GM19351 (cell line): ENCODE measurements around the gene SMPDL3A.

Source experiments
- ATAC-seq: cut with Tn5 transposase; IDR thresholded peaks from one replicate; pipeline ENCODE4 v1.9.1; 2021; ENCODE audit warnings: mild to moderate bottlenecking, moderate library complexity; ENCODE audit not compliant: unreplicated experiment

The SMPDL3A gene

DNA sequence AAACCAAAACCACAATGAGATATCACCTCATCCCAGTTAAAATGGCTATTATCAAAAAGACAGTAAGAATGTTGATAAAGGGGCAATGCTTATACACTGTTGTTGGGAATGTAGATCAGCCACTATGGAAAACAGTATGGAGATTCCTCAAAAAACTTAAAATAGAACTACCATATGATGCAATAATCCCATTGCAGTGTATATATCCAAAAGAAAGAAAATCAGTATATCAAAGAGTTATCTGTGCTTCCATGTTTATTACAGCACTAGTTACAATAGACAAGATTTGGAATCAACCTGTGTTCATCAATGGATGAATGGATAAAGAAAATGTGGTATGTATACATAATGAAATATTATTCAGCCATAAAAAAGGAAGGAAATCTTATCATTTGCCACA, 13.1 kb upstream of the SMPDL3A start:
- no peak for ATAC-seq

DNA sequence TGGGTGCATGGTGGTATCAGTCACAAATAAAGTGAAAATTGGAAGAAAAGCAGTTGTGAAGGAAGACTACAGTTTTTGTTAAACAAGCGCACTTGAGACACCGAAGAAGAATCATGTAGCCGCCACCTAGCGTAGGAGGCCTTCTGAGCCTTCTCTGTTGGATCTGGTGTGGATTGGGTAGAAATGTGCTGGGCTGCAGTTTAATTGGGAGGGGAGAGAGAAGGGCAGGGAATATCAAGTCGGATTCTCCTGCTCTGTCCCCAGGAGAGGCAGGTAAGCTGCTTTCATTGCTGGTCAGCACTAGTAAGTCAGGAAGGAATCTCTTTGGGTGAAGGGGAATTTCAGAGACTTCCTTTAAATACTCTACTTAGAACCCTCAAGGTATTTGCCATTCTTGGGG, 10.8 kb upstream of the SMPDL3A start:
- ATAC-seq = no peak

- no peak for ATAC-seq
Measured at GRCh38 chr6:122778985-122779661, 9.9 kb upstream of the SMPDL3A start.

DNA sequence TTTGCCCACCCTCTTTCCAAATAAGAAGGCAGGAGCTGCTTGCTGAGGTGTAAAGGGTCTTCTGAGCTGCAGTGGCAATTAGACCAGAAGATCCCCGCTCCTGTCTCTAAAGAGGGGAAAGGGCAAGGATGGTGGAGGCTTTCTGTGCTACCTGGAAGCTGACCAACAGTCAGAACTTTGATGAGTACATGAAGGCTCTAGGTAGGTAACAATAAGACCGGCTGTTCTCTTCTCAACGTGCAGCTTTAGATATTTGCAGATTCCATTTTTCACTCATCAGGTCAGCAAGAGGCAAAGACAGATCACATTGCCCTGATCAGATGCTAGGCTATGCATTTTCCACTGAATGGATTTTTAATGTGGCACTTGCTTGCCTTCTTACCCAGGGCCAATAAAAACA, 9.4 kb upstream of the SMPDL3A start, which contains the start of gene FABP7:
Gene FABP7 (plus strand): TSS at position 50 of the 400 bp plus-strand sequence. CDS start 79 bp downstream, at position 129.
- ATAC-seq = no peak

DNA sequence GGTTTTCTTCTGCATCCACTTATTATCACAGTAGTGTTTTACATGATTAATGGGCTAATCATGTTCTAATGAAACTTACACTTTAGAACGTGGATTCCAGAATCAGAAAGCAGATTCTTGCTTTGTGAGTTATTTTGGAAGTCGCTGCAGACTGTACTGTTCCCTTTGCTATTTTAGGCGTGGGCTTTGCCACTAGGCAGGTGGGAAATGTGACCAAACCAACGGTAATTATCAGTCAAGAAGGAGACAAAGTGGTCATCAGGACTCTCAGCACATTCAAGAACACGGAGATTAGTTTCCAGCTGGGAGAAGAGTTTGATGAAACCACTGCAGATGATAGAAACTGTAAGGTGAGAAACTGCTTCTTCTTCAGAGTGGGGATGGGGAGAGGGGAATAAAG, 8.9 kb upstream of the SMPDL3A start:
- ATAC-seq = no peak

- ATAC-seq = no peak
Measured at GRCh38 chr6:122781716-122782115, 7.3 kb upstream of the SMPDL3A start.

GRCh38 chr6:122783401-122783800, 5.7 kb upstream of the SMPDL3A start:
- no peak for ATAC-seq

DNA sequence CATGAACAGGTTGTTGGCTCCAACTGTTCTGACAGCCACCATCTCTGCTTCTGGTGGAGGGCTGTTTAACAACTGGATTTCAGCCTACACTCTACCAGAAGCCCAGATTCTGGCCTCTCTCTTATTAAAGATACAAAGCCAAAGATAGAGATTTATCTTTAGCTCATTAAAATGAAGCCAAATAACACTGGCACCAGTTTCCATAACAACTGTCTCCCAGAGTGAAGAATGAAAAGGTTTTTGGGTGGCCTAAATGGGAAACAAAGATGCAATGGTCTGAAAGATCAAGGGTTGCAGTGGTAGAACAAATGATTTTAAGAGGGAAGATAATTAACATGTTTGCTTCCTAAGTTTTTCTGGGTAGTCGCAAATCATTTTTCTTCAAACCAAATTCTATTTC, 3.2 kb upstream of the SMPDL3A start:
- no peak for ATAC-seq

- ATAC-seq = no peak
Measured at GRCh38 chr6:122787721-122788120, 1.3 kb upstream of the SMPDL3A start.

DNA sequence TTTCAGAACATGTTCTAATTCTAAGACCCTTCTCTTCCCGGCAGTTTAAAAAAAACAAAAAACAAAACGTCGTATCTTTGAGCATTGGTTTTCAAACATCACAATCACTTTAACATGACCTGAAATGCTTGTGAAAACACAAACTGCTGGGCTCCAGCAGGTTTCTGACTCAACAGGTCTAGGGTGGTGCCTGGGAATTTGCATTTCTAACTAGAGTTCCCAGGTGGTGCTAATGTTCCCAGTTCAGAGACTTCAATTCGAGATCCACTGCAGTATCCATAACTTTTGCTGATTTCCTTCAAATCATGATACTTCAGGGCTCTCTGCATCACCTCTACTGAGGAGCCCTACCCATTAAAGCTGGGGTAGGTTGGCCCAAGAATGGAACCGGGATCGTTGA, 850 bp upstream of the SMPDL3A start:
- no peak for ATAC-seq

GRCh38 chr6:122788663-122789181, 336 bp upstream of the SMPDL3A start:
- ATAC-seq = no peak

GRCh38 chr6:122790028-122790422, 967 bp downstream of the SMPDL3A start:
- no peak for ATAC-seq

DNA sequence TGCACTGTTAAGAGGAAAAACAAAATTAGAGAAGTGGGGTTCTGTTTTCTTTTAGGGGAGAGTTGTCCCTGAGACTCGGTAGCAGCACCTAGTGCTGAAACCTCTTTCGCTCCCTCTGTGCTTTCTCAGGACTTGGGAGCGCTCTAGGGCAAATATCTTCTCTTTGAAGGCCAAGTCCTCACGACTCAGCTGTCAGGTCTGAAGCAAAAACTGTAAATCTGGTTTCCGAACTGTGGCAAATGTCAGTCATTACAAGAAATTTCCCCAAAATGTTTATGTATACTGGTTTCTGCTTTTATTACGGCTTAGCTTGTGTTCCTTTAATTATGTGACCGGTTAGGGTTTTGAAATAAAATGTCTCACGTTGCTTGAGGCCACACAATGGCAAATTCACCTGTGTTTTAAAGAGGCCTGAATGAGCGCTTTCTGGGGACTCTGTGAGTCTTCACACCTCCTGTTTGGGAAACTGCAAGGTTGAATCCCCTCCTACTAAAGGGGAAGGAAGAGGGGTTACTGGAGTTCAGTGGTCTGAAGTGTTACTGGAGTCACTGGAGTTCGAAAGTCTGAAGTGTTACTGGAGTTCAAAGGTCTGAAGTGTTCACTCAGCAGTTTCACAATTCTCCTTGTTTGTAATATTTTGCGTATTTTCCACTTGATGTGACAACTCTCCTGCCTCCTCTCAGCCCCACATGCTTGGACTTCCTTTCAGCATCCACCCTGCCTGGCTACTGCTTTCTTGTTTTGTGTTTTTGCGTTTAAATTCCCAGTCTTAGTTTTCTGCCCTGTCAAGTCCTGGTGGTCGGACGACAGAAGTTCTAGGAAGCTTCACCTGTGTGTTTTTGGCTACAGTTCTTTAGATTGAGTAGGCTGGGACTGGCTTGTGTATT, 1.6 kb downstream of the SMPDL3A start:
- no peak for ATAC-seq

- no peak for ATAC-seq
Measured at GRCh38 chr6:122791310-122791679, 2.2 kb downstream of the SMPDL3A start.

DNA sequence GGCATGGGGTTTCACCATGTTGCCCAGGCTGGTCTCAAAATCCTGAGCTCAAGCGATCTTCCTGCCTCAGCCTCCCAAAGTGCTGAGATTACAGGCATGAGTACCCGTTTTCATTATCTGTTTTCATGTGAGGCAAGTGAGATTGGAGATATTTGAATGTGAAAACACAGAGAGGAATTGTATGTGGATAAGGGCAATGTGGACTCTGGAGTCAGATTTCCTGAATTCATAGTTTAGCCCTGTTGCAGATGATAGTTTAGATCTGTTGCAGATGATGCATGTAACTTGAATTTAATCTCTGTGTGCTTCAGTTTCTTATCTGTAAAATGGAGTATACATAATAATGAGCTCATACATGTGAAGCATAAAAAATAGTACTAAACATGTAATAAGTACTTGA, 3.7 kb downstream of the SMPDL3A start:
- no peak for ATAC-seq

DNA sequence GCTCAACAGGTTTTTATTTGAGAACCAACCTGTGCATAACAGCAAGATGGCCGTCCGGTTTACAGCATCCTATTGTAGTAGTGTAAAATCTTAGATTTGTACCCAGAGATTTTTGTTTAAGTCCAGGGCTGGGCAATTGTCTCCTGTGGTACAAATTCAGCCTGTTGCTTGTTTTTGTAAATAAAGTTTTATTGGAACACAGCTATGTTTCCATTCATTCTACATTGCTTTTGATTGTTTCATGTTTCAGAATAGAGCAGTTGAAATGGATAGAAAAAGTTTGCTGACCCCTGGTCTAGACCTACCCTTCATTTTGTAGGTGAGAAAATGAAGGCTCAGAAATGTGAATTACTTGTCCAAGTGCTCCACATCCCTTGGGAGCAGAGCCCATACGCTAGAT, 8.5 kb downstream of the SMPDL3A start:
- ATAC-seq = no peak

GRCh38 chr6:122798099-122798641, 9.1 kb downstream of the SMPDL3A start:
- peak; percentile 93 for ATAC-seq

DNA sequence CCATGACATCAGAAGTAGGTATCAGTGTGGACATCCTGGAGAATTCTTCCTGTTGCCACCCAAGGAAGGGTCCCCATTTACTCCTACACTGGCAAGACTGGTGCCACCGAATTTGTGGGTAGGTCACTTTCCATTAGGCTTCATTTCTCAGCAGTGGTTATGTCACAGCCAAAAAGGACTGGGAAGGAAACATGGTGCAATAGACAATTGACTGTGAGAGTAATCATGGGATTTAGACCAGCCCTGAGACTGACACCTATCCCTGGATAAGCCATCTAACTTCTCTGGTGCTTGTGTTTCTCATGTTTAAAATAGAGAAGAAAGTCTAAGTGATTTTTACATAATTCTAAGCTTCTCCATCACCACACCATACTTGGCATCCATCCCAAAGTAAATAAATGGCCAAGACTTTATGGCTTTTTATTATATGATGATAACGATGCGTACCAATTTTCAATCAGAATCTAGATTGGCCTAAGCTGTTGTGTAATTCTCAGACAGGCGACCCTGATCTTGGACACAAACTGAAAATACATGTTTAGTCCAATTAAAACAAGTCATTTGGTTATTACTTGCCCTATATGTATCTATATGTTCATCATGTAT, 10.2 kb downstream of the SMPDL3A start:
- no peak for ATAC-seq

- no peak for ATAC-seq
Measured at GRCh38 chr6:122799916-122800686, 11.0 kb downstream of the SMPDL3A start.

DNA sequence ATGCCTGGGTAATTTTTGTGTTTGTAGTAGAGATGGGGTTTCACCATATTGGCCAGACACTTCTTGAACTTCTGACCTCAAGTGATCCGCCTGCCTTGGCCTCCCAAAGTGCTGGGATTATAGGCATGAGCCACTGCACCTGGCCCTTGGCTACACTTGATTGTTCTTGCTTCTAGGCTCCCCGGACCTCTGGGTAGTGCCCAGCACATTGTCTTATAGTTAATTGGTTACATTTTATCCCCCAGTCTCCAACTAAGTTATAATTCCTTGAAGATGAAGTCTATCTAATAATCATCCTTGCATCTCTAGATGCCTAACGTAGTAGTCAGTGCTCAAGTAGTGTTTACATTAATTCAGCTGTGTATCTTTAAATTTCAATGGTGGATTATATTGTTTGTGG, 11.8 kb downstream of the SMPDL3A start:
- ATAC-seq = no peak

DNA sequence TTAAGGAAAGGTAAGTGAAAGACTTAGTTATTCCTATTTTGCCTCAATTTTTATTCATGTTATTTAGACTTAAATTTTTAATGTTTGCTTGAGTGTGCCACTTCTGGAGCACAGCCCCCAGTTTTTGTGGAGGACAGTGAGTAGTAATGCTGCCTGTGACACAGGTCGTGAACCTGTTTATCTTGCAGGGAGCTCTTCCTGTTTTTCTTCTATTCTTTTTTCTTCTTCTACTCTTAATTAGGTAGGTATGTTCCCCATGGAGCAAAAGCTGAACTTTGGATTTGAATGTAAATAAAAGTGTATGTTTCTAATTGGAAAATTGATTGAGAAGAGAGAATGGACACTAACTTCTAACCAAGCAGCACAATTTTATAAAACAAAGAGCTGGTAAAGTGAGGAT, 12.3 kb downstream of the SMPDL3A start:
- ATAC-seq = no peak
